ENCODE measurements around the gene ZBTB24. TPM values are rescaled to one million over a fixed set of nuclear protein-coding genes. Genes with fewer than 3 reads are reported as not detected.

ZBTB24 gene
- total RNA-seq, 1 experiment from 2014 or later = 21.5 TPM

- TF ChIP-seq TCF7L2 (IDR thresholded peaks at IDR 0.05; ENCODE audit: low read depth, low read length) (no peak), POLR2AphosphoS5 (IDR thresholded peaks at IDR 0.05; ENCODE audit: low read depth, low read length) (no peak), CTCF (IDR thresholded peaks at IDR 0.05) (no peak), REST (IDR thresholded peaks at IDR 0.05; ENCODE audit: insufficient read depth in 1 of 2, low read depth in 2 of 2, low read length in 1 of 2) (no peak), SIN3A (IDR thresholded peaks at IDR 0.05; ENCODE audit: borderline replicate concordance, insufficient read depth, low read depth, low read length) (no peak)
- DNase-seq (ENCODE audit: low read depth, low spot score) (no peak), ATAC-seq (no peak)
- no peak overlapping the region for H3K27ac ChIP-seq (ENCODE audit: low read length)
- intact Hi-C loops (cut with micrococcal nuclease; ENCODE audit: unreplicated experiment) = no loop called here
- H3K4me3 ChIP-seq (ENCODE audit: low read depth in 2 of 2, low read length in 2 of 2) = no peak overlapping the region
- in situ Hi-C loops (cut with HindIII; ENCODE audit: low pct_unique_long_range_greater_than_20kb, low sequenced_read_pairs) = no loop called here
- ChIA-PET CTCF (interaction anchor here (0.6 kb wide), 1 partner anchor 509 kb away, joined by 3 read pairs; no protein-coding TSS in a partner anchor), POLR2A (no interaction called here)
- H3K4me1 ChIP-seq (ENCODE audit: control insufficient read depth, insufficient read depth, low read length) = peaks cover under 1% of the 10 kb centered on the region
- H3K27me3 ChIP-seq (ENCODE audit: control insufficient read depth, insufficient read depth, low read length) = no peaks in the 10 kb centered on the region
- H3K9me3 ChIP-seq (ENCODE audit: control insufficient read depth, insufficient read depth, low read depth, low read length) = no peaks in the 10 kb centered on the region
- BruUV-seq (replicated peaks) = no TSS peak
- H3K36me3 ChIP-seq (ENCODE audit: control insufficient read depth, insufficient read depth, low read length) = peaks cover 2% of the 10 kb centered on the region; the same call in 1 of the 2 replicates
Measured at GRCh38 chr6:109447087-109447486, 35.9 kb downstream of the ZBTB24 start.

- Histone ChIP-seq H3K9me3 (ENCODE audit: control insufficient read depth, insufficient read depth, low read depth, low read length) (no peaks in the 10 kb centered on the region), H3K27ac (ENCODE audit: low read length) (no peak overlapping the region), H3K36me3 (ENCODE audit: control insufficient read depth, insufficient read depth, low read length) (peaks cover 2% of the 10 kb centered on the region; the same call in 1 of the 2 replicates), H3K4me1 (ENCODE audit: control insufficient read depth, insufficient read depth, low read length) (peaks cover 6% of the 10 kb centered on the region), H3K4me3 (ENCODE audit: low read depth in 2 of 2, low read length in 2 of 2) (no peak overlapping the region), H3K27me3 (ENCODE audit: control insufficient read depth, insufficient read depth, low read length) (no peaks in the 10 kb centered on the region)
- no peak for ATAC-seq
- no peak for DNase-seq (ENCODE audit: low read depth, low spot score)
- TF ChIP-seq TCF7L2 (IDR thresholded peaks at IDR 0.05; ENCODE audit: low read depth, low read length) = no peak
- no peak for TF ChIP-seq REST (IDR thresholded peaks at IDR 0.05; ENCODE audit: insufficient read depth in 1 of 2, low read depth in 2 of 2, low read length in 1 of 2)
- TF ChIP-seq SIN3A (IDR thresholded peaks at IDR 0.05; ENCODE audit: borderline replicate concordance, insufficient read depth, low read depth, low read length) = no peak
- no peak; the same call in 1 of the 2 replicates for TF ChIP-seq POLR2AphosphoS5 (IDR thresholded peaks at IDR 0.05; ENCODE audit: low read depth, low read length)
- no peak for TF ChIP-seq CTCF (IDR thresholded peaks at IDR 0.05)
- in situ Hi-C loops (cut with HindIII; ENCODE audit: low pct_unique_long_range_greater_than_20kb, low sequenced_read_pairs) (no loop called here), intact Hi-C loops (cut with micrococcal nuclease; ENCODE audit: unreplicated experiment) (no loop called here)
- ChIA-PET POLR2A (no interaction called here), CTCF (interaction anchor here (0.6 kb wide), 1 partner anchor 510 kb away, joined by 3 read pairs; no protein-coding TSS in a partner anchor)
- BruUV-seq (replicated peaks) = TSS peak; percentile 41
Measured at GRCh38 chr6:109446541-109446940, 36.5 kb downstream of the ZBTB24 start.

Measured in Panc1 (cell line).